ENCODE results near the gene FGD2.

The FGD2 gene

DNA sequence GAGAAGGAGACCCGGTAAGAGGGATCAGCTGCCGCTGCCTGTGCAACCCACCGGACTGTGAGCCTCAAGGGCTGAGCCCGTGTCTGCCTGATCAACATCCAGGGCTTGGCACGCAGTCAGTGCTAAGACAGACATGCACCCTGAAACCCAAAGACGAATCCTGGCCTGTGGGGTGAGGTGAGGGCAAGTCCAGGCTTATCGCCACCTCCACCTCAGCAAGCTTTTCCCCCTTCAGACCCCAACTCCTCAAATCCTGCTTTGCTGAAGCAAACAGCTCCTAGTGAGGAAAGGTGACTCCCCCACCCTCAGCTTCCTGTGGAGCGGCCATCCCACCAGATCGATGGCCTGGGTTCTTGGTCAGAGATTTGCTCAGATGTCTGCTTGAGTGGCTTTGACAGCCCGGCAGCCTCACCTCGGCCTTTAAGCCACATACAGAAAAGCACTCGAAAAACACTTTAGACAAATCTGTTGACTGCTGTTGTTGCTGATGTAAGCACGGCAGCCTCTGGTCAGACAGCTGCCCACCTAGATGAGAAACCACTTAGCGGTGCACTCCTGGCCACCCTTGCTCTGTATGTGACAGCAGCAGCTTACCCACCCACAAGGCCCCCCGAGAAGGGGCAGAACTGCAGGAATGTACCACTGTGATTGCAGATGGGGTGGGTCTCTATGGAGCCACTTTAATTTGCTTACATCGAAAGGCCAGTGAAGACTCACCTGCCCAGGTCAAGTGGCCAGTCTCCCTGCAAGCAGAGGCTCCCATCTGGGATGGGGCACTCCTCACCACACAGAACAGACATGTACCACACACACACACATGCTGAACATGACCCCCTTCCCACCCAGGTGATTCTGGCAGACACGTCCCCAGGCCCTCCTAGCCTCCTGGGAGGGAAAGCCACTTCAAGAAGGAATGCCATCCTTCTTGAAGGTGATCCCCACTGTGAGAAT lies 34.3 kb upstream of the FGD2 start:
- no peak for DNase-seq (ENCODE audit: low spot score)

DNA sequence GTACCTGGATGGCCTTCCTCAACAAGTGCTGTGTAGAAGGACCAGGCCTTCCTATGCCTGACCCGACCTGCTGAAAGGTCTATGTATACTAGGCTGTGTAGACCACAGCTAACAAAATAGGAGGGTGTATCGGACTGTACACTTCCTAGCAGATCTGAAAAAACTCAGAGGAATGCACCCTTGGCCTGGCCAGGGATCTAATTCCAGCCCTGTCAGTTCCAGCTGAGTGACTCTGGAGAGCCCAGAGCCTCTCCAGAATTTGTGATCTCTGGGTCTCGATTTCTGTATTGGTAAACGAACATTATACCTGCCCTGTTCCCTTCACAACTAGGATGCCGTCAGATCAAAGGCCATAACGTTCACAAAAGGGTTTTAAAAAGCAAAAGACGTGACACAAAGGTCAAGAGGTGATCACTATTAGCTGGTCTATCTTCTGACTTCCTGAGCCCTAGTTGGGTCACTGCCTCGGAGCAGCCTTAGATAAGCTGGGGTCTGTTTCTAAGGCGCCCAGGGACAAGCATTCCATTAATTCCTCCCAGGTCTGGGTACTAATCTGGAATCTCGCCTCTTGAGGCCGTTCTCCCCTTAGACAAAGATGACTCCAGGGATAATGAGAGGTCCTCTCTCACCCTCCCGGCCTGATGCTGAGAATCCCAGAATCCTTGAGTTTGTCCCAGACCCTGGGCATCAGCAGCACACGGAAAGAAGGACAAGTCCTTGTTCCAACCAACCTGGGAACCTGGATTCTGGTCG lies 33.4 kb upstream of the FGD2 start:
- DNase-seq (ENCODE audit: low spot score): no peak

GRCh38 chr6:36973190-36973589 lies 32.3 kb upstream of the FGD2 start:
- no peak for DNase-seq (ENCODE audit: low spot score)

GRCh38 chr6:36973647-36974046 lies 31.8 kb upstream of the FGD2 start:
- no peak for DNase-seq (ENCODE audit: low spot score)

- no peak for DNase-seq (ENCODE audit: low spot score)
Measured at GRCh38 chr6:36975231-36976006, 30.0 kb upstream of the FGD2 start.

GRCh38 chr6:36976007-36976264 lies 29.5 kb upstream of the FGD2 start:
- no peak for DNase-seq (ENCODE audit: low spot score)

DNA sequence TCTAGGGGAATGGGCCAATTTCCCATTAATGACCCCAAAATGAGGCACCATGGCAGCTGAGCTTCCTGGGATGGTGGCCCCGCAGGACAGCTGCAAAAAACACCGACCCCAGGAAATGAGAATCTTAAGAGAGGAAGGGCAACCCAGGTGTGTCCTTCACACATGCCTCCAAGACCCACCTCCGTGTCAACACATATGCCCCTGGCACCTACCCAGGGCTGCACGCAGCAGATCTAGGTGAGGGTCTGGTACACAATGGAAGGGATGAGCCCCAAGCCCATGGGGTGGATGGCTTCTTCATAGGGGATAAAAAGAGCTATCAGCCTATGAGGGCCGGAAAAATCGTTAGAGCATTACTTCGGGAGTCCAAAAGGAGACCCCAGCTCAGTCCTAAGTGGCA lies 28.9 kb upstream of the FGD2 start:
- no peak for DNase-seq (ENCODE audit: low spot score)

DNA sequence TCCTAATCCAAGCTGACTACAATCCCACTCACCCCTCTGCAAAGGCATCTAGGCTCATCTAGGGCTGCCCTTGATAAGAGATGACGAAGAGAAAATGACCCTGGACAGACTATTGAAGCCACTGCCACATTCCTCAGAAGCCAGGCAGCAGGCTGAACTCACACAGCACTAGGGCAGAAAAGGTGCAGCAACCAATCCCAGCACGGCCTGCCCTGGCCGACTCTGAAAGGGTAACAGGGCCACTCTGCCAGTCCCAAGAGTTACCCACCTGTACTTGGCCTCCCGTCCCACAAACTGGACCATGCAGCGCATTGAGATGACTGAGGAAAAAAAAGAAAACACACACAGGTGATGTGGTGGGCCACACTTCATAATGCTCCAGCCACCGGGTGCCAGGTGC lies 28.5 kb upstream of the FGD2 start:
- no peak for DNase-seq (ENCODE audit: low spot score)

DNA sequence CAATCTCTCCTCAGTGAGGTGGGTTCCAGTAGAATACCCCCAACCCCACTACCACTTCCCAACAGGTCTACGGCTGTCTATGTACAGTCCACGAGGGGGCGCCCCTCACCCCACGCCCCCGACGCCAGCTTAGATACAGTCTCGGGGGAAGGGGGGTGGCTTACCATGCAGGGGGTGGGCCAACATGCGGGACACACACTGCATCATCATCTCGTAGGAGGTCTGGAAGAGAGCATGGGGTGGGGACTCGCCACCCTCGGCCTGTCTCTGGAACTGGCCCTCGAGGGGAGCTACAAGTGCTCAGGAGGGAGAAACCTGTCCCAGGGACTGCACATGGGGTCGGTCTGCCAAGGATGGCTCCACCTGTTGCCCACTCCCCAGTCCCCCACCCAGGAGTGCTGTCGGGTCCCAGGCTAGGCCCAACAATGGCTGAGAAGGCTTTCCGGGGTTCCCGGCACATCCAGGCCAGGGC lies 27.9 kb upstream of the FGD2 start:
- no peak for DNase-seq (ENCODE audit: low spot score)

DNA sequence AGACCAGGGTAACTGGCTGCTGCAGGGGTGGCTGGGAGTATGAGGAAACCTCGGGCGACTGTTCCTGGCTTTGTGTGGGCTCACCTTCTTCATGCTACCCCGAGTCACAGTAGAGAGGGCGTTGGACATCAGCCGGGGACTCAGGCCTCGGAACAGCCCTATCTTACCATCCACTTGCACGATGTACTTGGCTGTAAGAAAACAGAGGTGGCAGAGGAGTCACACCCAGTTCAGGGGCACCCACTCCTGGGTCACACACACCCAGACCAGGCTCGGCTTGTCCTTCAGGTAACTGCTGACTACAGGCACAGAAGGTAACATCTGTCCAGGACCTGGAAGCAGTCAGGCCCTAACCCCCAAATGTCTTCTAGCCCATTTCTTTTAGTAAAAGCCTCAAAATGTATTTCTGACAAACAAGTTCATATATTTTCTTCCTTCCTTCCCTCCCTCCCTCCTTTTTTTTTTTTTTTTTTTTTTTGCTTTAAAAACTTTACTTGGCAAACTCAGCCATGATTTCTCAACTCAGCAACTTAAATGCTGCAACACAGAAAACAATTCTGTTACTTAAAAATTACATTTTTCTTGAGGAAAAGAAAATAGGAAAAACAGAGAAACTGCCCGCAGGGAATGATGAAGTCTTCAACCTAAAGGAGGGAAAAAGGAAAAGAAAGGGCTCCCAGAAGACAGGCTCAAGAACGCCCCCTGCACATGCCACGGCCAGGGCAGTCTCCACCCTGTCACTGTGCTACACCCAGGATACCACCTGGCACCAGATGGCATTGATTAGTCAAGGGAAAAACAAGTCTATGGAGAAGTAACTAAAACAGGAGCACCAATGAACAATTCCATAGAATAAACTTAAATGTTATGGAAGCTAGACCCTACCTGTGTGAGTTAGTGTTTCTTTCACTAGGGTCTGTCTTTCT lies 26.8 kb upstream of the FGD2 start:
- DNase-seq (ENCODE audit: low spot score): no peak

DNA sequence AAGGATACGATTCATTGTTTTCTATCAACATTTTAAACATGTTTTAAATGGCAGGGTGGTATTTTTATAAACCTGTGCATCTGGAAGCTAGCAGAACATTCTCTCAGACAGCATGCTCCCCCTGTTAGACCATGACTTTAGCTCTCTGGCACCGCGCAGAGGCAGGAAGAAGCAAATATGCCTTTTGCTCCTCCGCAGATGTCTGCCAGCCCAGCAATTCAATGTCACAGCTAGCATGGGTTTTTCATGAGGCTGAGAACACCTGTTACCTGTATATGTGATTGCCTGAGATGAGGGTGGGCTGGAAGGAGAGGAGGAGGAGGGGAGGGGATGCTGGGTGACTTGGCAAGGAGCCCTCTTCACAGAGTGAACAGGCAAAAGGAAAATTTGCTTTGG lies 26.1 kb upstream of the FGD2 start:
- DNase-seq (ENCODE audit: low spot score): no peak

DNA sequence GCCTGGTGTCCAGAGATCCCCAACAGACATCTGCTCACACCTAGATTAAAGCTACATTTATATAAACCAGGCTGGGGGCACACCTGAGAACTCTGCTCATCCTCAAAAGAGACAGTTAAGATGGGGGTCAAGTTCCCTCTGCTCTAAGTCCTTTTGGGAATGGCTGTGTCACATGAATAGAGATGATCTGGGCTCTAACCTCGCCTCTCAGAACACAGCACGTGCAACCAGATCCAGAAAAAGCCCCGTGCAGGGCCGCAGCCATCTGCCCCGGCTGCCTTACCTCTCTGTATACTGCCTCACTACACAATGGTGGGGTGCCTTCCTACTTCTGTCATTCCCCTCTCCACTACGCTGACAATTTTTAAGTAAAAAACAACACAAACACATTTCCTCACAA lies 25.3 kb upstream of the FGD2 start:
- no peak for DNase-seq (ENCODE audit: low spot score)

GRCh38 chr6:36980876-36981619 lies 24.4 kb upstream of the FGD2 start:
- DNase-seq (ENCODE audit: low spot score): no peak

- no peak for DNase-seq (ENCODE audit: low spot score)
Measured at GRCh38 chr6:36983538-36983937, 21.9 kb upstream of the FGD2 start.

DNA sequence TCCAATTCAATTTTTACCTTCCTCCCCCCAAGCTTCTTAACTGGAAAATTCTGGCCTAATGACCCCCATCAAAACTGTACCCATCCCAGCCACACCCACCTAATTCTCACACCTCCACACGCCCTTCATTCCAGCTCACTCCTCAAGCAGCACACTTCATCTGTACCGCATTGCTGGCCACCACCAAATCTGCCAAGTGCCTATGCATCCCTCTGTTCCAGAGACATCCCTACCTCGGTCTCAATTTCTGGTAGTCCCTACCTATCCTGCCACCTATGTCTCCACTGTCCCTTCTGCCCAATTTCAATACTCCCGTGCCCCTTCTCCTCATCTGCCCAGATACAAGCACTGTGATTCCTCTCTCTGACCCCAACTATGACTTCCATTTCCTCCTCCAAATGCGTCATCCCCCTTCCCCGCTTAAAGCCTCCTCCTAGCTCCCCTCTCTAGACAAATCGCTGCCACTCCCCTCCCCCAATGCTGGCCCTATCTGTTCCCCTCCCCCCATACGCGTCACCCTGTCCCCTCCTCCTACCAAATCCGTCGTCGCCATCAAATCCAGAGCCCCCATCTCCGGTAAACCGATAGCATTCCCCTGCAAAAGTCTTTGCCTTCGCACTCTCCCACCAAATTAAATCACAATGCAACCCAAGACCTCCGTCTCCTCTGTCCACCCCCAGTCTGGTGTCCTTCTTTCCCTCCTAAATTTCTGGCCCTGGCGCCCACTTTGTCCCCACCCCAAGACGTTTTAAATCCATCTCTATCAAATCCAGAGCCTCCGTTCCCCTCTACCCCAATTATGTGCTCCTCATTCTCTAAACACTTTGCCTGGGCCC lies 20.7 kb upstream of the FGD2 start:
- peak; percentile 85 for DNase-seq (ENCODE audit: low spot score)

DNA sequence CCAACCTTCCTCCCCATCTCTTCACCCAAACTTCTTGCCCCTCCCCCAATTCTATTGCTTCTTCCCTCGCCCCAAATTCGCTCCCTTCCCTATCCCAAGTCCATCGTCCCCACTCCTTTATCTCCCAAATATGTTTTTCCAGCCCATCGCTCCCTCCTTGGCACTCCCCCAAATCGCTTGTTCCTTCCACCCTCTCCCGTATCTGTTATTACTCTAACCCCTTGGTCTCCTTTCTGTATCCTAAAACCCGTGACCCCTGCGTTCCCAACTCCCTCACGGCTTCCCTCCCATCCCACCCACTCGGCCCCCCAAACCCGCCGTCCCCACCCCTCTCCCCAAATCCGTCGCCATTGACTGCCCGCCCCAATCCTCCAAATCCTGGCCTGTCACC lies 20.0 kb upstream of the FGD2 start:
- DNase-seq (ENCODE audit: low spot score): no peak

GRCh38 chr6:36985808-36986703 lies 19.4 kb upstream of the FGD2 start, which contains the start of gene MTCH1:
Gene MTCH1 (minus strand): TSS chr6:36986196. CDS start chr6:36986173, 23 bp downstream.
- DNase-seq (ENCODE audit: low spot score): peak; percentile 96

GRCh38 chr6:36986704-36987047 lies 18.8 kb upstream of the FGD2 start:
- DNase-seq (ENCODE audit: low spot score): no peak

DNA sequence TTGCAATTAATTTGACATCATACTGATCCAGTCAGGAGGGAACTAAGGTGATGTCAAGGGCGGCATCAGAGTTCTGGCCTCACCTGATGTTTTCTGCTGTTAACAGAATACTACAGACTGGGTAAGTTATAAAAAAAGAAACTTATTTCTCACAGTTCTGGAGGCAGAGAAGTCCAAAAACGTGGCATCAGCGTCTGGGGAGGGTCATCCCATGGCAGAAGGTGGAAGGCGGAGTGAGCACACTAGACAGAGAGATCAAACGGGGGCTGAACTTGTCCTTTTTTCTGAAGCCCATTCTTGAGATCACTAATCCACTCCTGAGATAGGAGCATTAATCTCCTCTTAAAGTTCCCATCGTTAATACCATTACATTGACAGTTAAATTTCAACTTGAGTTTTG lies 16.2 kb upstream of the FGD2 start:
- DNase-seq (ENCODE audit: low spot score): no peak

Data from hepatic stellate cell (primary cell).